Stimulated activated memory B cell treated with anti-CD40 and anti-IgM and Interleukin-4, amounts not matched to agents 10 μg/mL and 1 μg/mL and 100 μg/mL, for 72 hours (primary cell): ENCODE measurements around the gene CYP46A1.
A peak's percentile ranks its signal among the peaks of the same experiment; 100 is the strongest.

ENCODE experiments used
- ATAC-seq: fragments of 150-1000 bp; cut with Tn5 transposase; 2 replicates; pipeline ENCODE4 v1.10.0; 2021
- H3K27ac Mint-ChIP-seq: one replicate; pipeline ENCODE4 v1.8.0; 2022; ENCODE audit warnings: mild to moderate bottlenecking, mixed read lengths
- H3K27me3 Mint-ChIP-seq: one replicate; pipeline ENCODE4 v1.8.0; 2022; ENCODE audit warnings: mixed read lengths
- H3K36me3 Mint-ChIP-seq: one replicate; pipeline ENCODE4 v1.8.0; 2022; ENCODE audit warnings: mixed read lengths
- H3K4me1 Mint-ChIP-seq: one replicate; pipeline ENCODE4 v1.8.0; 2022; ENCODE audit warnings: mixed read lengths
- H3K4me3 Mint-ChIP-seq: one replicate; pipeline ENCODE4 v1.8.0; 2022; ENCODE audit warnings: mild to moderate bottlenecking, moderate library complexity, mixed read lengths
- H3K9me3 Mint-ChIP-seq: one replicate; pipeline ENCODE4 v1.8.0; 2022; ENCODE audit warnings: mixed read lengths

The CYP46A1 gene

DNA sequence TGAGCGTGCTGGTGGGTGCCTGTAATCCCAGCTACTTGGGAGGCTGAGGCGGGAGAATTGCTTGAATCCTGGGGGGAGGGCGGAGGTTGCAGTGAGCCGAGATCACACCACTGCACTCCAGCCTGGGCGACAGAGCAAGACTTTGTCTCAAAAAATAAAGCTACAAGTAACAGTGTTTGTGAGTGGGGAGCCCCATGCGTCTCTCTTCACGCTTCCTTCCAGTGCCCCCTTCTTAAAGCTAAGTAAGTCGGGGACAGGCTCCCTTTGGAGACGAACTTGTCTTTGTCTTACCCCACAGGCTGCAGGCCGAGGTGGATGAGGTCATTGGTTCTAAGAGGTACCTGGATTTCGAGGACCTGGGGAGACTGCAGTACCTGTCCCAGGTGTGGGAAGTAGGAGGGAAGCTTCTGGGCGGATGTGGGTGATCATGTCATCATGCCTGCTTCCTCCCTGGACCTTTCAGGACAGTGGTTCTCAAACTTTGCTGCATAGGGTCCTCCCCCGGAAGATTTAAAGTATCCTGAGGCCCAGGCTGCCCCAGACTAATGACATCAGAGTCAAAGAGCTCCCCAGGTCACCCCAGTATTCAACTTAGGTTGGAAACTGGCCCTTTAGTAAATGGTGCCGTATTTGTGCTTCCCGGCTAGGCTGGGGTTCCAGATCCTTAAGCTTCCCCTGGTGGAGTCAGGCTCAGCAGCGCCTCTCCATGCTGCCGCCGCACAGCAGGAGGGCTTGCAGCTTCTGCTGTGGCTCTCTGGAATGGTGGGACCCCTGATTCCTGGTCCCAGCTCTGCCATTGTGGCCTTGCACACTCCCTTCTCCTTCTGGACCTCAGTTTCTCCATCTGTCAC, 37.1 kb downstream of the CYP46A1 start:
- H3K27me3 Mint-ChIP-seq, result peaks cover 50% of the 10 kb centered on the region
- H3K4me3 Mint-ChIP-seq, result no peak overlapping the region
- H3K36me3 Mint-ChIP-seq, result no peaks in the 10 kb centered on the region
- H3K9me3 Mint-ChIP-seq, result peaks cover 3% of the 10 kb centered on the region
- peaks cover 7% of the 10 kb centered on the region for H3K4me1 Mint-ChIP-seq
- ATAC-seq, result no peak
- H3K27ac Mint-ChIP-seq, result no peak overlapping the region

DNA sequence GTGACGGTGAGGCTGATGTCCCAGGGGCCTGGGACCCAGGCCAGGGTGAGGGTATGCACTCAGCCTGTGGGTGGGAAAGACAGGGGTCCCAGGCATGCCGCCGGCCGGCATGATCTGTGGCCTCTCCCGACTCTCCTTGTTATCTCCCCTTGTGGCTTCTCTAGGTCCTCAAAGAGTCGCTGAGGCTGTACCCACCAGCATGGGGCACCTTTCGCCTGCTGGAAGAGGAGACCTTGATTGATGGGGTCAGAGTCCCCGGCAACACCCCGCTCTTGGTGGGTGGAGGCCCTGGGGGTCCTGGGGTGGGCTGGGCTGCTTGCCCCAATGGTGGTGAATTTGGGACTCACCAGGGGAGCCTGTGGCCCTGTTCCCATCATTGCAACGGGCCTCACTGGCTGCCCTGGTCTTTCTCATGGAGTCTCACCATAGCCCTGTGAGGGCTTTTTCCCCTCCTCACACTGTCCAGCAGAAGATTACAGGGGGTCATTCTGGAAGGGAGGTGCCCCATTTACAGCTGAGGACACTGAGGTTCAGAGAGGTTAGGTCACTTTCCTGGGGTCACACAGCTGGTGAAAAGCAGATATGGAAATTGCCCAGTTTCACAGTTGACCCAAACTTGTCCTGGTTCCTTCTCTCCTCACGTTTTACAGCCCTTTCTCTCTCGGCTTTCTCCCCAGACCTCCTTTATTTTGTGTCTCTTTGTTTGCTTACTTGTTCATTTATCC, 37.9 kb downstream of the CYP46A1 start:
- Mint-ChIP-seq H3K36me3 (no peaks in the 10 kb centered on the region), H3K27me3 (peaks cover 58% of the 10 kb centered on the region), H3K9me3 (peaks cover 3% of the 10 kb centered on the region), H3K4me1 (peaks cover 7% of the 10 kb centered on the region), H3K4me3 (no peak overlapping the region), H3K27ac (no peak overlapping the region)
- no peak for ATAC-seq

DNA sequence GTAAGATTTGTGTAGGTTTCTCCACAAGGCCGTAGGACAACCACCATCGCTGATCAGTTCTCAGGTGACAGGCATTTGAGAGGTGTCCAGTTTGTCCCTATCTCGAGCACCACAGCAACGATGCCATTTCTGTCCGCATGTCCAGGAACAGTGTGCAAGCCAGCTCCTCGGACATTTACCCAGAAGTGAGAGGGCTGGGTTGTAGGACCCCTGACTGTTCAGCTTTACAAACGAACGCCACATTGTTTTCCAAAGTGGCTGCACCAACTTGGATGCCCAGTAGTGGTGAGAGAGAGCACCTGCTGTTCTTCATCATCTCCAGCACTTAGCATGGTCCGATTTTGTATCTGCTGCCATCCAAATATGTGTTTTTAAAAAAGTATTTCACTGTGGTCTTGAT, 38.6 kb downstream of the CYP46A1 start:
- no peaks in the 10 kb centered on the region for H3K36me3 Mint-ChIP-seq

DNA sequence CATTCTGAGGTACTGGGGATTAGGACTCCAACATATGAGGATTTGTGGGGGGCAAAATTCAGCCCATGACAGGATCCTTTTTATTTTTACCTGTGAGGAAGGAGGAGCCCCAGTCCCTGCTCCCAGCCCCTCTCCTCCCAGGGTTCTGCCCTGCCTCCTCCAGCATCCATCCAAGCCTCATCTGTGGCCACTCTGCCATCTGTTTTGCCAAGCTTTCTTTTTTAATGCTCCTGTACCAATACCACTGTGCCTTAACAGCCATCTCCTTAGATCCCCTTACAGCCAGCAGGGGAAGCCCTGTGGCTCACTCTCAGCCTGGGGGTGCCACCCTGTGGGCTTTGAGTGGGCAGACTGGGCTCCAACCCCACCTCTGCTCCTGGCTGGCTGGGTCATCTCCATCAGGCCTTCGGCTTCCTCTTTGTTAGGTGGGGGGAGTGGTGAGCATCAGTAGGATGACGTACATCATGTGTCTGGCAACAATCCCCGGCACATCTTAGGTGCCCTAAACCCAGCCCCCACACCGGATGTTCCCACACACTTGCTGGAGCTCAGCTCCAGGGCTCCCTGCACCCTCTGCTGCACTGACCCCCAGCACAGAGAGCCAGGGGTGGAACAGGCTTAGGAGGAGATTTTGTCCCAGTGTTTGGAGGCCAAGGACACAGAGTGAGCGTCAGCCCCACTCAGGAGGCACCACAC, 40.2 kb downstream of the CYP46A1 start:
- Mint-ChIP-seq H3K4me3 (no peak overlapping the region), H3K4me1 (no peaks in the 10 kb centered on the region), H3K36me3 (no peaks in the 10 kb centered on the region), H3K27ac (no peak overlapping the region), H3K27me3 (peaks cover 68% of the 10 kb centered on the region), H3K9me3 (peaks cover 2% of the 10 kb centered on the region)
- no peak for ATAC-seq

More for the DNA sequence above, 38.6 kb downstream of the CYP46A1 start:
- Mint-ChIP-seq H3K4me1 (peaks cover 7% of the 10 kb centered on the region), H3K27me3 (peaks cover 62% of the 10 kb centered on the region), H3K4me3 (no peak overlapping the region), H3K27ac (no peak overlapping the region), H3K9me3 (peaks cover 3% of the 10 kb centered on the region)
- ATAC-seq, result no peak

DNA sequence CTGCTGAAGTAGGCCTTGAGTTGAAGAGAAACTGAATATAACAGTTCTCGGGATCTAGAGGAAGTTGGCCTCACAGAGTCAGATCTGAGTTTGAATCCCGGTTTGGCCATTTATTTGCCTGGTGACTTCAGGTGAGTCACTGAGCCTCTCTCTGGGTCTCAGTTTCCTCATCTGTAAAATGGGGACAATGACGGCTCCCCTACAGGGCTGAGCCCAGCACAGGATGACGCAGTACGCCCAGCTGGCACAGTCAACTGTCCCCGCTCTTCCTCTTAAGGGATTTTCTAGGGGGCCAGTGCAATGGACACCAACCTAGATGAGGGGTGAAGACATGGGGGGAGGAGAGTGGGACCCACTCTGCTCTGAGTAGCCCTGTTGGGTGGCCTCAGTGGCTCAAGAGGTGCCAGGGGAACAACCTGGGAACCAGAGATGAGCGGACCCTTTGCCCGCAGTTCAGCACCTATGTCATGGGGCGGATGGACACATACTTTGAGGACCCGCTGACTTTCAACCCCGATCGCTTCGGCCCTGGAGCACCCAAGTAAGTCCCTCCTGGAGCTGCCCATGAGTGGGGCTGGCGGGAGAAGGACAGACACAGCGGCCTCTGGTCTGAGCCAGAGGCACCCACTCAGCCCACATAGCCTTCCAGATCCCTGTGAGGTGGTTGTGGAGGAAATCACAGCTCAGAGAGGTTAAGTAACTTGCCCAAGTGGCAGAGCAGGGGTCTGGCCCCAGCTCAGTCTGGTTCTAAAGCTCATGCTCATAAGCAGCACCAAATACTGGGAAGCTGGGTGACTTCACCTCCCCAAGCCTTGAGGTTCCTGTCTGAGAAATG, 41.1 kb downstream of the CYP46A1 start:
- no peaks in the 10 kb centered on the region for H3K4me1 Mint-ChIP-seq
- no peaks in the 10 kb centered on the region for H3K36me3 Mint-ChIP-seq
- H3K27ac Mint-ChIP-seq, result no peak overlapping the region
- H3K27me3 Mint-ChIP-seq, result peaks cover 72% of the 10 kb centered on the region
- no peaks in the 10 kb centered on the region for H3K9me3 Mint-ChIP-seq
- ATAC-seq, result no peak
- no peak overlapping the region for H3K4me3 Mint-ChIP-seq

DNA sequence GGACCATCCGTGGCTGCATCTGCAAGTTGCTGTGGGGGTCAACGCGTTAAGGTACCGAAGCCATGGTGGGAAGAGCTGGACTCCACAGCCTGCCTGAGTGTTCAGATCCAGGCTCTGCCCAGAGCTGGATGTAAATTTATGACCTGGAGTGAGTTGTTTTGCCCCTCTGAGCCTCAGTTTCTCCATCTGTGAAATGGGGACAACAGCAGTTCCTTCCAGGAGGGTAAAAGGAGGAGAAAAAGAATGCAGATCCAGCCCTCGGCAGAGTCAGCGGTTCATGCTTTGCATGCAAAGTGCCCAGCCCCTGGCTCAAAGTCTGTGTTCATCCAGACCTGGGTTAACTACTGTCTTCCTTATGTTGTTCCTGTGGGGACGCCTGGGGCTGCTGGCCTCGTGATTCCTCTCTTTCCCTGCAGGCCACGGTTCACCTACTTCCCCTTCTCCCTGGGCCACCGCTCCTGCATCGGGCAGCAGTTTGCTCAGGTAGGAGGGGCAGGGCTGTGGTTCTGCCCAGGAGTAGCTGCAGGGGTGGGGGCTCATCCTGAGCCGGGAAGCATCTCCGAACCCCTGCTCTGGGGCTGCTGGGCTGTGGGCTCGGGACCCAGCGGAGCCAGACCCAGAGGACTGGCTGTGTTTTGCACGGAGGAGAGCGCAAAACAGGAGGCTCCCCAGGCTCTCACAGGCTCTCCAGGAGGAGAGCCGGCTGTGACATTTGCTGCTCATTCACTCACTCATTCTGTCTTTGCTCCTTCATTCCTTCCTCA, 41.9 kb downstream of the CYP46A1 start:
- no peaks in the 10 kb centered on the region for H3K36me3 Mint-ChIP-seq
- peaks cover 77% of the 10 kb centered on the region for H3K27me3 Mint-ChIP-seq
- no peak overlapping the region for H3K27ac Mint-ChIP-seq
- H3K9me3 Mint-ChIP-seq, result no peaks in the 10 kb centered on the region
- no peak for ATAC-seq
- H3K4me3 Mint-ChIP-seq, result no peak overlapping the region
- H3K4me1 Mint-ChIP-seq, result no peaks in the 10 kb centered on the region

DNA sequence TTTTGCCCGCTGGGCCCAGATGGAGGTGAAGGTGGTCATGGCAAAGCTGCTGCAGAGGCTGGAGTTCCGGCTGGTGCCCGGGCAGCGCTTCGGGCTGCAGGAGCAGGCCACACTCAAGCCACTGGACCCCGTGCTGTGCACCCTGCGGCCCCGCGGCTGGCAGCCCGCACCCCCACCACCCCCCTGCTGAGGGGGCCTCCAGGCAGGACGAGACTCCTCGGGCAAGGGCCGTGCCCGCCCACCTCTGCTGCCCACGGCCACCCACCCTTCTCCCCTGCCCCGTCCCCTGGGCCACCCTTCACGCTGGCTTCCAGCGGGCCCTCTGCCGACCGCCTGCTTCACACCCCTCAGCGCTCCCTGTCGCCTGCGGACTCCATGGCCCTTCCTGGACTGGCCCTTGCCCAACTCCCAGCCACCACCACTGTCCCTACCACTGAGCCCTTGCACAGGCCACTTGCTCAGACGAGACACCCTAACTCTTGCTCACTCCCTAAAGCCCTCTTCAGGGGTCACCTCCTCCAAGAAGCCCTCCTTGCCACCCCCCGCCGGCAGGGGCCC, 42.5 kb downstream of the CYP46A1 start:
- Mint-ChIP-seq H3K4me1 (no peaks in the 10 kb centered on the region), H3K27me3 (peaks cover 84% of the 10 kb centered on the region), H3K27ac (no peak overlapping the region), H3K9me3 (no peaks in the 10 kb centered on the region), H3K36me3 (no peaks in the 10 kb centered on the region), H3K4me3 (no peak overlapping the region)
- ATAC-seq, result no peak

DNA sequence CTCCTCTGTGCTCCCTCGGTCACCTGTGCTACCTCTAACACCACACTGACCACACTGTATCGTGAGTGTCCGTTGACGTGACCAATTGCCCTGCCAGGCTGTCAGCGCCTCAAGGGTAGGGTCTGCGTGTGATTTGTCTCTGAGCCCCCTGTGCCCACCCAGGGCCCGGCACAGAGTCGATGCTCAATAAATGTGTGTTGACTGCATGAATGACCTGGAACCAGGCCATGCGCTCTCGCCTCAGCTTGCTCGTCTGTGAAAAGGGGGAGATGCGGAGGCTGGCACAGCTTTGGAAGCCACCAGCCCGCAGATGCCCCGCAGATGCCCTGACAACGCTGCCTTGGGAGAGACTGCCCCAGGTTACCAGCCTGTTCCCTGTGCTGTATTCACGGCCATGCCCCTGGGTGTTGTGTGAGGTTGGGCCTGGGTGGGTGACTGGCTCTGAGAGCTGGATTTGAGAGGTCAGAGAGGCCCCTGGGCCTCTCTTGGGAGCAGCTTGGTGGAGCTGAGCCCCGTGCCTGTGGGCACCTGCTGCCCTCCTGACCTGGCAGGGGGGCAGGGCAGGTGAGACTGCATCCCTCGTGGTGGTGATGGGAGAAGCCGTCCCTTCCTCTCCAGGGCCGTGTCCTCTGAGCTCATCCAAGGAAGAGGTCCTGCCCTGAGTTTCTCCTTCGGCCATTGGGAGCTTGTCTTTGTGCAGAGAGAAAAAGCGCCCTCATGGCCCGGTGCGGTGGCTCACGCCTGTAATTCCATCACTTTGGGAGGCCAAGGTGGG, 43.2 kb downstream of the CYP46A1 start:
- no peaks in the 10 kb centered on the region for H3K36me3 Mint-ChIP-seq
- no peak for ATAC-seq
- H3K4me1 Mint-ChIP-seq, result no peaks in the 10 kb centered on the region
- no peak overlapping the region for H3K4me3 Mint-ChIP-seq
- peaks cover 90% of the 10 kb centered on the region for H3K27me3 Mint-ChIP-seq
- no peak overlapping the region for H3K27ac Mint-ChIP-seq
- no peaks in the 10 kb centered on the region for H3K9me3 Mint-ChIP-seq

DNA sequence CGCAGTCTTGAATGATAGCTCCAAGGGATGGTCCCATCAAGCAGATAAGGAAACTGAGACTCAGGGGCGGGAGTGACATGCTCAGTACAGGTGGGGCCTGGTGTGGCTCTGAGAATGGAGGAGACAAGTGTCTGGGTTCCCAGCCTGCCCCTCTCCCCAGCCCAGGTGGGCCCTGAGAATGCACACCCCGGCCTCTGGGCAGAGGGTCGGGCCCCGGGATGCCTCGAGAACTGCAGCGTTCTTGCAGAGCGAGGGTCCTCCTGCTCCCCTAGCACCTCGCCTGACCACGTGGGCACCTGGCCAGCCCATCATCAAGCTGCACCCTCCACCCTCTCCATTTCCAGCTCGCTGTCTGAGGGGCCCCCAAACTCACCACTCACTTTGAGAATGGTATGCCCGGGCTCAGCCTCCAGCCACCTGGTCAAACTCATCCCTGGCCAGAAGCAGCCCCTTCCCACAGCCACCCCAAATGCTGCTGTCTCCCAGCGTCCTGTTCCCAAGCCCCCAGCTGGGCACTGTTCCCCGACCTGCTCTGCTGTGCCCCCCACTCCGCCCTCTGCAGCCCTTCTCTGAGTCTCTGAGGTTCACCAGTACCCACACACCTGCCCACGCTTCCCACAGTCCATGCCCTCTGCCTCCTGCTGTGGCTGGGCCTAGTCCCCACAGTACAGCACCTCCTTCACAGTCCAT, 44.3 kb downstream of the CYP46A1 start:
- no peak overlapping the region for H3K27ac Mint-ChIP-seq
- H3K4me1 Mint-ChIP-seq, result no peaks in the 10 kb centered on the region
- H3K4me3 Mint-ChIP-seq, result no peak overlapping the region
- ATAC-seq, result no peak
- no peaks in the 10 kb centered on the region for H3K36me3 Mint-ChIP-seq
- peaks cover 93% of the 10 kb centered on the region for H3K27me3 Mint-ChIP-seq
- no peaks in the 10 kb centered on the region for H3K9me3 Mint-ChIP-seq

DNA sequence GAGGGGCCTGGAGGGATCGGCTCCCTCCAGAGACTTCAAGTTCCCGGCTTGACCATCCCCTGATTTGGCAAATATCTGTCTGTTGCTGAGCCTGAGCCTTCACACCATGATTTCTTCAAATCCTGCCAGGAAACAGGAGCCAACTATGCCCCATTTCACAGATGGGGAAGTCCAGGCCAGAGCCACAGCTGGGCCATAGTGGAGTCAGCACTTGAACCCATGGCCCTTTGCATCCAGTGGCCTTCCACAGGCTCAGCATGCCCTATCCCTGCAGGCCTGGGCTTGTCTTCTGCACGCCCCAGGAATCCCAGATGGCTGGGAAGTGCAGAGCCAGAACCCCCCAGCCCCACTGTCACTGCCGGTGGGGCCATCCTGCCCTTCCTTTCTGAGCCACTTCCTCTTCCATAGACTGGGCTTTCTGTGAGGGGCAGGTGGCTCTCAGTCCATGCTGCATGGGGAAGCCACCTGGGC, 44.9 kb downstream of the CYP46A1 start:
- ATAC-seq, result no peak
- H3K27me3 Mint-ChIP-seq, result peaks cover 93% of the 10 kb centered on the region
- H3K36me3 Mint-ChIP-seq, result no peaks in the 10 kb centered on the region
- no peak overlapping the region for H3K4me3 Mint-ChIP-seq
- H3K9me3 Mint-ChIP-seq, result no peaks in the 10 kb centered on the region
- H3K4me1 Mint-ChIP-seq, result no peaks in the 10 kb centered on the region
- no peak overlapping the region for H3K27ac Mint-ChIP-seq

DNA sequence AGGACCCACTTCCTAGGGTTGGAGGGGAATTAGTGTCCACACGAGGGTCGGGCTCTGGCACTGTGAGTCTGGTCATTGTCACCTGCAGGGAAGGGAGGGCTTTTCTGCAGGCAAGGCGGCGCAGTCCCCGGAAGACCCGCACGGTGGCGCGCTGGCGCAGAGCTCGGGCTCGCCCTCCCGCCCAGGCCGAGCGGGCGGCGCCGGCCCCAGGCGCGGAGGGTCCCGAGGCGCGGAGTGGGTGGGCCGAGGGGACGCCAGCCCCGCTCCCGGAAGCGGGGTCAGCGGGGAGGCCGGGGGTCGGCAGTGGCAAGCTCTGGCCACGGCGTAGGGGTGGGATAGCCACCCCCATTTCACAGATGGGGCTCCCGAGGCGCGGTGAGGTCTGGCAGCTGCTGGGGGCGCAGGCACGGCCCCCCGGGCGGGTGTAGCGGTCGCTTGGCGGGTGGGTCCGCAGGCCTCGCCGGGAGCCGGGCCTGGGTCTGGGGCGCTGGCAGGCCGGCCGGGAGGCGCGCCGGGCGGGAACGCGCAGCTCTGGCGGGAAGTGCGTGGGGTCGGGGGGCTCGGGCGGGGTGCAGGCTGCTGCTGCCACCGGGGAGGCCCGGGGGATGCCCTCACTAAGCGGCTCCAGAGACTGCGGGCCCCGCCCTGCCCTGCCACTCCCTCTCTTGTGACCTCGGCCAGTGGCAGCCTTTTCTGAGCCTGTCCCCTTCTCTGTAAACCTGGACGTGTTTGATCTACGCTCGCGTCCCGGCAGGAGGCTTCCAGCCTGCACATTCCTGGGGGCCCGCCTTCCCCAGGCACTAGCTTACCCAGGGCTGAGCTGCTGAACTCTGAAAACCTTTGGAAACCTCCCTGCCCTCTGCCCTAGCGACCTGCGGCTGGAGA, 46.1 kb downstream of the CYP46A1 start:
- Mint-ChIP-seq H3K27ac (no peak overlapping the region), H3K36me3 (no peaks in the 10 kb centered on the region), H3K4me1 (no peaks in the 10 kb centered on the region), H3K27me3 (peaks cover 90% of the 10 kb centered on the region), H3K4me3 (peak overlapping the region; percentile 46), H3K9me3 (no peaks in the 10 kb centered on the region)
- ATAC-seq, result peak; percentile 40

DNA sequence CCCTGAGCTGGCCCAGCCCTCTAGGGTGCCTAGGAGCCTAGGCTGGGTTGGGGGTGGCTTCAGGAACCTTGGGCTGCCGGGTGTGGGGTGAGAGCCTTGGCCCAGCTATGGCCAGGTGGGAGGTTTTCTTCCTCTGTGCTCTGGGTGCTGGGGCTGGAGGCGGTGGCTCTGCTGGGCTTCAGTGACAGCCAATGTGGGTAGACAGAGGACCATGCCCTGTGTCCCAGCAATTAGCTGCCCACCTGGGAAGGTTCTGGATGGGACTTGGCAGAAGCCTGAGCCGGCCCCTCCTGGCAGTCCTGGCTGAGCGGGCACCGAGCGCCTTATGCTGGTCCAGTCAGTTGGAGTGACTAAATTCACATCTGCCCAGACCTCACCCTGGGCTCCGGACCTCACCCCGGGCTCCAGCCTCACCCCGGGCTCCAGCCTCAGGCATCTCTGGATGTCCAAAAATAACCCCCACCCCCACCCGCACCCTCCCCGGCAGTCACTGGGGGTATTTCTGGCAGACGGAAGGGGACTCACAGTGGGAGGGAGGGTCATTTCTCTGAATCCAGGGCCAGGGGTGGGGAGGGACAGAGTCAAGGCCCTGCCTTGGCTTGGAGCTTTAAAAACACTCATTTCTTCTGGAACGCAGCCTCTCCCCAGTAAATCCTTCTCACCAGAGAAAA, 46.9 kb downstream of the CYP46A1 start:
- H3K36me3 Mint-ChIP-seq, result no peaks in the 10 kb centered on the region
- H3K27me3 Mint-ChIP-seq, result peaks cover 90% of the 10 kb centered on the region
- H3K4me3 Mint-ChIP-seq, result peak overlapping the region; percentile 46

More for the DNA sequence above, 46.9 kb downstream of the CYP46A1 start:
- ATAC-seq, result no peak
- no peaks in the 10 kb centered on the region for H3K4me1 Mint-ChIP-seq
- no peak overlapping the region for H3K27ac Mint-ChIP-seq
- H3K9me3 Mint-ChIP-seq, result no peaks in the 10 kb centered on the region
